ENCODE measurements around the gene SCEL.

Gene SCEL

DNA sequence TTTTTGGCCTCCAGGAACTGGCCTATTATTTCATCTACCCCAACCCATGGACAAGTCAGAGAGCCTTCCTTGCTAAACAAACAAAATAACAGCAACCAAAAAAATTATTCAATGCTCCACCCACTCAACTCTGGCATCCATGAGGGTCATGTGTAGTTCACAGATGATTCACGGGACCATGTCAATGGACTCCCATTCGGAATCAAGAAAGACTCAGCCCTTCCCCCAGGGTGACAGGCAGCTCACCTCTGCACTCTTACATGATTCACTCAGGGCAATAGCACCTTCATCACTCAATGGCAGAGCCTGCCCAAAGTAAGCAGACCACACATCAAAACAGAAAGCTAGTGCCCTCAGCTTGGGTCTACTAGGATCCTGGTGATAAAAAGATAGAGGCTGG lies 14.3 kb upstream of the SCEL start:
- DNase-seq (ENCODE audit: low read depth) = peak; percentile 73

- DNase-seq (ENCODE audit: low read depth) = peak; percentile 69
Measured at GRCh38 chr13:77521595-77522367, 13.7 kb upstream of the SCEL start.

DNA sequence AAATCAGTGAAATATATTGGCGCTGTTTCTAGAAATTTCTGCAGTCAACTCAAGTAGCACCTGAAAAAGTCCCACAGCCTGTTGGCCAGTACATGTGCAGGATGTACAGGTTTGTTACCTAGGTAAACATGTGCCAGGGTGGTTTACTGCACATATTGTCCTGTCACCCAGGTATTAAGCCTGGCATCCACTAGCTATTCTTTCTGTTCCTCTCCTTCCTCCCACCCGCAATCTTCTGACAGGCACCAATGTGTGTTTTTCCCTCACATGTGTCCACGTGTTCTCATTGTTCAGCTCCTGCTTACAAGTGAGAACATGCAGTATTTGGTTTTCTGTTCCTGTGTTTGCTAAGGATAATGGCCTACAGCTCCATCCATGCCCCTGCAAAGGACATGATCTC lies 13.1 kb upstream of the SCEL start:
- DNase-seq (ENCODE audit: low read depth) = no peak

- DNase-seq (ENCODE audit: low read depth) = no peak
Measured at GRCh38 chr13:77523386-77523785, 12.1 kb upstream of the SCEL start.

DNA sequence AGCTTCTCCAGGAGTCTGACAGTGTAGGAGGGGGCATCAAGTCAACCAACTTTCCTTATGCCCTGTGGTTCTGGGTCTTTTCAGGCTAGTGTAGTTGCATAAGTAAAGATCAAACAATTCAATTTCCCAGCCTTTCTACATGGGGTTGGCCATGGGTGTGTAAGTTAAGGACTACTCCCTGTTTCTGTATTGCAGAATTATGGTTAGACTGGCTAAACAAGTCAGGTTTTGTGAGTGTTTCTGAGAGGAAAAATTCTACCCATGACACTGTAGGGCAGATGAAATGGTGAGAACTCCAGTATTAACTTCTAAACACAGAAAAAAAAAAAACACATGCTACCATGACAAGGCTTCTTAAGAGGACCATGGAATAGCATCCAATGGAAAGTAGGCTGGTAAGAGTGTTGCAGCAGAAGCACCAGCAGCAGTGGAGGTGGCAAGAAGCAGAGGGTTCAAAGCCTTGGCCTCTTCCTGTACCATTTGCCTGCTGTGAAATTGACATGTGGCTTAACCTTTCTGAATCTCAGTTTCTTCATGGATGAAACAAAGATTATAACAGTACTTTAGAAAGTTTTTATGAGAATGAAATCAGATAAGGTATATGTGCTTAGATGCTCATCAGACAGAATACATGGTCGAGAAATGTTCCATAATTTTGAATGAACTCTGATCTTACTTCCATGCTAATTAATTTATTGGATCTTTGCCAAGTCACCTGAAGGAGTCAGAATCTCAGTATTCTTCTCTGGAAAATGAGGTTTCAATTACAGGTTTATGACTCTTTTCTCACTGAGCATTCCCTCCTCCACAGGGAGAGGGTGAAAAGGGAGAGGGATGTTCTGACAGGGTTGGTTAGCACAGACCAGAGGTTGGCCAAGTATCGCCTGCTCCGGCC lies 11.4 kb upstream of the SCEL start:
- no peak for DNase-seq (ENCODE audit: low read depth)

- no peak for DNase-seq (ENCODE audit: low read depth)
Measured at GRCh38 chr13:77528414-77528813, 7.1 kb upstream of the SCEL start.

- no peak for DNase-seq (ENCODE audit: low read depth)
Measured at GRCh38 chr13:77528834-77529500, 6.5 kb upstream of the SCEL start.

- no peak for DNase-seq (ENCODE audit: low read depth)
Measured at GRCh38 chr13:77529501-77529840, 6.0 kb upstream of the SCEL start.

DNA sequence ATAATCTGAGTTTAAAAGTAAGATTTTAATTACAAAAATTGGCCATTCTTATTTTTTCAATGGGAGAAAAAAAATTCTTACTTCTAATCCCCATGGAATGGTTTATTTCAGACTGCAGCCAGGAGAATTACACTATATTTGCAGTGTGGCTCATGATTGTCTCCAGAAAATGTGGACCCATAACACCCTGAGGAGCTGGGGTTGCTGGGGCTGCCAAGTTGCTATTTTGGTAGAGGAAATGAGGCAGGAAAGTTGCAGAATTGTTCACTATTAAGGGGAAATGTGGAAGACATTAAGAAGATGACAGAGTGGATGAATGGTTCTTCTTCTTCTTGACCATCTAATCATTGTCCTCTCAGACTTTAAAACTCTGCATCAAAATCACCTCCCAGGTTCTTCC lies 4.6 kb upstream of the SCEL start:
- DNase-seq (ENCODE audit: low read depth) = no peak

DNA sequence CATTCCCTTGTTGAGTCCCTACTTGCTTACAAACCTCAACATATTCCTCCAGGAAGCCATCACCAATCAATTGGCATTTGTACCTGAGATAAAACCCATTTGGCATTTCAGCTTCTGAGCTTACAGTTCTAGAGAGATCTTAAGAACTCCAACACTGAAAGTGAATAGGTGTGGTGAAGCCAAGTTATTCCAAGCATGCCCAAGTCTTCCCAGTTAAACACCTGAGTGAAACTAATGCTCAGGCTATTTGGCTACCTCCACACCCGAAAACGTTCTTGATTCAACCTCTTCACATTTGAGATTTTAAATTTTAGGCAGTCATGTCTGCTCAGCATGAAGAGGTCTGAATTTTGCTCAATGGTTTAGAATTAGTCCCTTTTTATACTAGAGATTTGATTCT lies 2.5 kb upstream of the SCEL start:
- no peak for DNase-seq (ENCODE audit: low read depth)

GRCh38 chr13:77533875-77534788 lies 1.4 kb upstream of the SCEL start:
- DNase-seq (ENCODE audit: low read depth) = peak; percentile 11

DNA sequence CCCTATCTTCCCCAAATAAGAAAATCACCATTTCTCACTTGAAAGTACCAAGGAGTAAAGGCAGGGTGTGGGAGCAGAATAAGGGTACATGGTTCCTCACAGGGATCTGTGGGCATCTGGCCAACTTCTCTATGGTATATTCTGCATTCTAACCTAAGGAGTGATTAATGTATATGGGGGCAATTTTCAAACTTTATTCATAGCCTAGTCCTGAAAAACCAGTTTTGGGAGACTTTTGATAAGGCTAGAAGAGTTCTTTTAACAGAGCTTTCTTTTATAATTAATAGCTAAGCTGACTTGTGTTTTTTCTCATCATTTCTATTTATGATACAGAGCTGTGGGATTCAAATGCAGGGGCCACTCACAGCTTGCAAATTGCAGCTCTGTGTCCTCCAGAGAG lies 852 bp downstream of the SCEL start:
- no peak for DNase-seq (ENCODE audit: low read depth)

GRCh38 chr13:77537289-77537919 lies 1.9 kb downstream of the SCEL start:
- peak; percentile 23 for DNase-seq (ENCODE audit: low read depth)

- no peak for DNase-seq (ENCODE audit: low read depth)
Measured at GRCh38 chr13:77543711-77544110, 8.2 kb downstream of the SCEL start.

DNA sequence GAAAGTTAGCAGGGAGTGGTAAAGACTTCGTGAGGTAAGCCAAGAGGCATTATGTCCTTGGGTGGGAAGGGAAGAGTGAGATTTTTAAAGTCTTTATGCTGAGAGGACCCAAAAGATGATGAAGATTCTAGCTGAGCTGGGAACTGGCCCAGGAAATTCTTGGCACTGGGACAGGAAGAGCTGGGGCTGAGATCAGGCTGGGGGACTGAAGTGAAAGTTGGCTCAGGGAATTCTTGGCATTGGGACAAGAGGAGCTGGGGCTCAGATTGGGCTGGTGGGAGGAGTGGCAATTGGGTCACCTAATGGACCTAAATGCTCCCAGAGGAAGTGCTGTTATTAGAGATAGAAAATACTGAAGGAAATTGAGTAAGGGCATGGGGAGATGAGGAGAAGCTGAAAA lies 8.8 kb downstream of the SCEL start:
- peak; percentile 65 for DNase-seq (ENCODE audit: low read depth)

DNA sequence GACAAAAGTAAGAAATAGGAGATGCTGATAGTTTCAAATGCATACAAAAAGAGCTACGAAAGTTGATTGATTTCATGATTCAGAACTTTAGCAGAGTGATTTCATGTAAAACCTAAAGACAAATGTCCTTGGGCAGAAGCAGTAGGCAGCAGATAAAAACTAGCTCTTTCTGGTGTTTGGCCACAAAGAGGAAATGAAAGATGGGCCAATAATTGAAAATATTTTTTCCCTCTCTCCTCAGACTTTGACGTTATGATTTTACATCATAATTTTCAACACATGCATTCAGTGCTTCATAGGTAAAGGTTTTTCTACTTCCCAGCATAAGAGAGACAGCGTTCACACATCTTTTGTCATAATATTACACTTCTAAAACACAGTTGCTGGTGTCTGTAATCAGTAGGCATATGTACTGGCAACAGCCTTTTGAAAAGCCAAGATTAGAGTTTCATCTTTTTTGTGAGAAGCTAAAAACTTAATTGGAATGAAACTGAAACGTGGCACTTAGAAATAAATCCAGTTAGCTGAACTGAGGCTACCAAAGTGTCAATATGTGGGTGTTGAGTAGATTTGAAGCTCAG lies 9.3 kb downstream of the SCEL start:
- DNase-seq (ENCODE audit: low read depth) = no peak

DNA sequence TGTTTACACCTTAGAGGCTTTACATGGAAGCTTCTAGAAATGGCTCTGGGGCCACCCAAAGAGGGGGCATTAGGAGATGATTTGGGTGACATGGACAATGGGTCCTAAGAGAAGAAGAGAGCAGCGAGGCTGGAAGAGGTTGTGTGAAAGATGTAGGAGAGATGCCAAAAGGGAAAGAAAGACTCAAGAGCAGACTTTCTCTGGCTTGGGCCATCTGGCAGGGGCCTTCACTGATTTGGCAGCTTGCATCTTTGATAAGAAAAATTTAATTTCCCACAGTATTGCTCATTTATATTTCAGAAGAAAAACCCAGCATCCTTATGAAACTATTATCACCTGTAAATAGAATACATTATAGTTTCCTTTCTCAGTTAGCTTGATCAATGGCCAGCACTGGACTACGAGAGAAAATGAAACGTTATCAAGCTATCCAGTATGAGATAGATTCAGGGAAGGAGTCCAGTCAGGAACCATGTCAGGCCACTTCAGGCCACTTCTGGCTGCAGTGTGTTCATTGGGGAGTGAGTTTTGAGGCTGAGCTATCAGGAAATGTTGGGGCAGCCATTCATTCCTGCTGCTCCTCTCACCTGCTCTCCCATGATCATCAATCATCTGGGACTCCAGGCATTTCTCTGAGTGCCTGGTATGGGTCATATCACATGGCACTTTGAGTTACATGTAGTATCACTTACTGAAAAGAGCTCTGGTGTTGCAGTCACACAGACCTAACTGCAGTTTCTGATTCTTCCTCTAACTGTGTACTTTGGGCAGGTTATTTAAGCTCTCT lies 10.3 kb downstream of the SCEL start:
- DNase-seq (ENCODE audit: low read depth) = no peak

- no peak for DNase-seq (ENCODE audit: low read depth)
Measured at GRCh38 chr13:77548095-77548494, 12.6 kb downstream of the SCEL start.

GRCh38 chr13:77548594-77548993 lies 13.1 kb downstream of the SCEL start:
- DNase-seq (ENCODE audit: low read depth) = no peak

GRCh38 chr13:77554069-77554468 lies 18.6 kb downstream of the SCEL start:
- DNase-seq (ENCODE audit: low read depth) = peak; percentile 8
